T-helper 1 cell treated with Interleukin-12 subunit alpha and Interleukin-12 subunit beta and Interleukin-4 antibody, amounts not matched to agents 30 μg/mL and 1 μg/mL, for 36 hours (primary cell): Measurements from ENCODE around the gene OTULIN.

Experiments
- H3K27ac Mint-ChIP-seq: one replicate; pipeline ENCODE4 v1.8.0; 2021; ENCODE audit warnings: mild to moderate bottlenecking, mixed read lengths
- H3K27me3 Mint-ChIP-seq: one replicate; pipeline ENCODE4 v1.8.0; 2021; ENCODE audit warnings: low read depth, mixed read lengths
- H3K36me3 Mint-ChIP-seq: one replicate; pipeline ENCODE4 v1.8.0; 2021; ENCODE audit warnings: low read depth, mixed read lengths
- H3K4me1 Mint-ChIP-seq: one replicate; pipeline ENCODE4 v1.8.0; 2021; ENCODE audit warnings: low read depth, mixed read lengths
- H3K4me3 Mint-ChIP-seq: one replicate; pipeline ENCODE4 v1.8.0; 2021; ENCODE audit warnings: mild to moderate bottlenecking, moderate library complexity, mixed read lengths
- H3K9me3 Mint-ChIP-seq: one replicate; pipeline ENCODE4 v1.8.0; 2021; ENCODE audit warnings: mixed read lengths

The OTULIN gene

DNA sequence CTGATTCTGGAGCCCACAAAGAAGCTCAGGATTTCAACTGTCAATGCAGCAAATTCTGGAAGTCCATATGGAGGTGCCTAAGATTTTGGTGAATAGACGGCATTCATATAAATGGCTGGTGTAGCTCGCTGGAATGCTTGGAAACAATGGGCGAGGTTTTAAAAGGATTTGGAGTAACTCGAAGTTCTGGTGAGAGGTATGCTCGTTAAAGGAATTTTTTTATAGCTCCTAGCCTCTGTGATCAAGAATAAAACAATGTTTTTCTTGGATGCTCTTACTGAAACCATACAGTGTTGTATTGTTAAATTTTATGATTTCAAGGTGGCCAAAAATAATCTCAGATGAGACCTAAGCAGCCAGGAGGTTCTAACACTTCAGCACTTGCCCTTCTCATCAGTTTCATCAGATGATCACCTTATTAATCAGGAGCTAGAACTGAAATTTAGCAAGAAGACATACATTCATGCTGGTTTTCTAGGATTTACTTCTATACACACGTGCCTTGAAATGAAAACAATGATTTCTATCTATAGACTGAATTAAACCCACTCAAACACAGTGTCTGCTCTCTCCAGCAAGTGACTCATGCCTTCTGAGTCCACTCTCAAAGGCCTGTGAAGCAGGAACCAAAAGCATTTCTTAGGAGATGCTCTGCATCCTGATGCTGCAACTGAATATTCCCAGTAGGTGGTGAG, 79.2 kb downstream of the OTULIN start:
- H3K9me3 Mint-ChIP-seq: no peaks in the 10 kb centered on the region
- H3K27ac Mint-ChIP-seq: no peak overlapping the region
- H3K4me3 Mint-ChIP-seq: no peak overlapping the region
- H3K4me1 Mint-ChIP-seq: peaks cover 12% of the 10 kb centered on the region
- H3K27me3 Mint-ChIP-seq: no peaks in the 10 kb centered on the region
- H3K36me3 Mint-ChIP-seq: peaks cover 2% of the 10 kb centered on the region

GRCh38 chr5:14744296-14745187, 80.0 kb downstream of the OTULIN start:
- Mint-ChIP-seq H3K9me3 (no peaks in the 10 kb centered on the region), H3K4me1 (peaks cover 12% of the 10 kb centered on the region), H3K4me3 (no peak overlapping the region), H3K27ac (no peak overlapping the region), H3K36me3 (peaks cover 2% of the 10 kb centered on the region), H3K27me3 (no peaks in the 10 kb centered on the region)

GRCh38 chr5:14745188-14745563, 80.7 kb downstream of the OTULIN start:
- Mint-ChIP-seq H3K36me3 (peaks cover 2% of the 10 kb centered on the region), H3K4me3 (no peak overlapping the region), H3K27ac (no peak overlapping the region)

DNA sequence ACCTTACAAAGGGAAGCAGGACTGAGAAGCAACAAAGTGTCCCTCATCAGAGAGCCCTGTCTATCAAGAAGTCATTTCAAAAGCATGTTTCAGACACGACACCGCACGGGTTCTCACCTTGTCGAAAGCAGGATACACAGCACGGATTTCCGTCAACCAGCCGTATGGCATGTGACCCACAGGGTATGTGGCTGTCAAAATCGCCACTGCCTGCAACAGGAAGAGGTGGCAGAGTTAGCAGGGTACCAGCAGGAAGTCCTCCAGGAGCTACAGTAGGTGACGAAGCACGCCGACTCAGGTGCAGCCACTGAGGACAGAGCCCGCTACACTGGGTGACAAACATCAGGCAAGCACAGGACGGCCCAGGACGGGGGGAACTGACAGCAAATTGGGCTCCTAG, 81.2 kb downstream of the OTULIN start:
- H3K27me3 Mint-ChIP-seq: no peaks in the 10 kb centered on the region
- H3K4me3 Mint-ChIP-seq: no peak overlapping the region
- peaks cover 12% of the 10 kb centered on the region for H3K4me1 Mint-ChIP-seq
- no peak overlapping the region for H3K27ac Mint-ChIP-seq
- H3K9me3 Mint-ChIP-seq: no peaks in the 10 kb centered on the region
- H3K36me3 Mint-ChIP-seq: peaks cover 2% of the 10 kb centered on the region

More at GRCh38 chr5:14745188-14745563, 80.7 kb downstream of the OTULIN start:
- H3K4me1 Mint-ChIP-seq: peaks cover 12% of the 10 kb centered on the region
- no peaks in the 10 kb centered on the region for H3K9me3 Mint-ChIP-seq
- no peaks in the 10 kb centered on the region for H3K27me3 Mint-ChIP-seq

DNA sequence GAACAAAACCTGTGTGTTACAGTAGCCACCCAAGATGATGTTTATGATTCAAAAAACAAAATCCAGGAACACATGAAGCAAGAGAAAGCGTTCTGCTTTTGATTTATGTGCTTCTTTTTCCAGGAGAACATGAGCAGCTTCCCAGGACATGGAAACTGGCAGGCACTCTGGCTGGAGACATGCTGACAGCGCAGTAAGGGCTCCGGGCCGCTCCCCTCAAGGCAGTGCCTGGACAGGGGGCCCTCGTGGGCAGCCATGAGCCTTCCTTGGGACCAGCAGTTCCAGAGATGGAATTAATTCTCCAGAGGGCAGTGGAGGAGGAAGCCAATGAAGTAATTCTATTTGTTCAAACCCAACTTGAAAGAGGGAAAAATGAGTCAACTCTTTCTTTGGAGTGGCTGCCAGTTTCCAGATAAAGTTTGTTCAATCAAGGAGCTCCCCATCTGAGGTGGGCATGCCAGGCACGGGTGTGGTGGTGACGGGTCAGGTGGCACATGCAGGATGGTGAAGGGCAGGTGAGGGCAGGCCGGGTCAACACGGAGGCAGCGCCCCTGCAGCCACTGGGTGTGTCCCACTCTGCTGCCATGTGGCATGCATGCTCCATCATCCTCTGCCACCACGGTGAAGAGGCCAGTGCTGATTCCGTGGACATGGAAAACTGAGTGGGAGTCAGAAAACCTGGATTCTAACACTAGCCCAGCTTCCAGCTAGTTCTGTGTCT, 83.8 kb downstream of the OTULIN start:
- Mint-ChIP-seq H3K27ac (no peak overlapping the region), H3K4me3 (no peak overlapping the region), H3K4me1 (peaks cover 5% of the 10 kb centered on the region), H3K36me3 (peaks cover 7% of the 10 kb centered on the region), H3K27me3 (no peaks in the 10 kb centered on the region), H3K9me3 (no peaks in the 10 kb centered on the region)
